NCI-H1417 (cell line): ENCODE measurements around the gene FURIN.
"Not testable (repeated sequence)": the region's sequence is repeated elsewhere in the genome, so short reads cannot be mapped to it uniquely, and the experiment has no call there.

Experiments
- DNase-seq, 3 experiments: peaks; one replicate each; lab custom pipeline; 2025; lab: John Stamatoyannopoulos, UW

Gene FURIN

GRCh38 chr15:90902040-90902839, 33.9 kb downstream of the FURIN start:
- peak; percentile 72 to 97 (median 87) for DNase-seq

GRCh38 chr15:90902840-90903732, 34.7 kb downstream of the FURIN start, which contains the start of gene MAN2A2:
Gene MAN2A2 (plus strand): TSS chr15:90903302. CDS start chr15:90904208, 906 bp downstream.
- peak; percentile 54 to 93 (median 86) for DNase-seq

- DNase-seq = peak in 2 of 3 experiments; percentile 52 to 73
These were observed 35.5 kb downstream of the FURIN start for GRCh38 chr15:90903733-90904536.

- DNase-seq = no peak
These were observed 36.4 kb downstream of the FURIN start for GRCh38 chr15:90904746-90905145.

GRCh38 chr15:90905306-90906180, 37.2 kb downstream of the FURIN start:
- no peak for DNase-seq

GRCh38 chr15:90906181-90906849, 37.9 kb downstream of the FURIN start:
- no peak for DNase-seq

DNA sequence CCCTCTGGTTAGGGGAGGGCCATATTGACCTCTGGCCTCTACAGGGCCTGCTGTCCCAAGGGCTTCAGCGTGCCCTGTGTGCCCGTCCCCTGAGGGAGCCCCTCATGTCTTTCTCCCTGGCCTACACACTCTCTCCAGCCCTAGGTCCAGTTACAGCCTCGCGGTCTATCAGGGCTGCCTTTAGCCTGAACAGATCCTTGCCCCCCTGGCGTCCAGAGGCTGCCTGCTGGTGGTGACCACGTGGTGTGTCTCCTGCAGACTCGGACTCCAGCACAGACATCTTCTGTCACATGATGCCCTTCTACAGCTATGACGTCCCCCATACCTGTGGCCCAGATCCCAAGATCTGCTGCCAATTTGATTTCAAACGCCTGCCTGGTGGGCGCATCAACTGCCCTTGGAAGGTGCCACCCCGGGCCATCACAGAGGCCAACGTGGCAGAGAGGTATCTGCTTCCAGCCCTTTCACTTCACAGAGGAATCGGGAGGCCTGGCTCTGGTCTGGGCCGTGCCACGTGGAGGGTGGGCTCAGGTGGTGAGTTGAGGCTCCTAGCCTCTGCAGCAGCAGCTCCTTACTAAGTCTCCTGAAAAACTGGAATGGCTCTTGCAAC, 38.8 kb downstream of the FURIN start:
- DNase-seq = no peak

GRCh38 chr15:90907838-90908507, 39.6 kb downstream of the FURIN start:
- no peak for DNase-seq

DNA sequence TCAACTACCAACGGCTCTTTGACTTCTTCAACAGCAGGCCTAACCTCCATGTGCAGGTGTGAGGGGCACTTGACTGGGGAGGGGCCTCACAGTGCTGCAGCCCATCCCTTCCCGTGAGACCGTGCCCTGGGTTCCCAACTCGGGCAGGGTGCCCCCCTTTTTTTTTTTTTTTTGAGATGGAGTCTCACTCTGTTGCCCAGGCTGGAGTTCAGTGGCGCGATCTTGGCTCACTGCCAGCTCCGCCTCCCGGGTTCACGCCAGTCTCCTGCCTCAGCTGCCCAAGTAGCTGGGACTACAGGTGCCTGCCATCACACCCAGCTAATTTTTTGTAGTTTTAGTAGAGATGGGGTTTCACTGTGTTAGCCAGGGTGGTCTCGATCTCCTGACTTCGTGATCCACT, 41.1 kb downstream of the FURIN start:
- not testable (repeated sequence) for DNase-seq

GRCh38 chr15:90909976-90910375, 41.6 kb downstream of the FURIN start:
- no peak for DNase-seq

- no peak for DNase-seq
These were observed 42.3 kb downstream of the FURIN start for GRCh38 chr15:90910441-90911301.

GRCh38 chr15:90911302-90911623, 42.9 kb downstream of the FURIN start:
- no peak for DNase-seq

GRCh38 chr15:90911906-90912769, 43.8 kb downstream of the FURIN start:
- no peak for DNase-seq

DNA sequence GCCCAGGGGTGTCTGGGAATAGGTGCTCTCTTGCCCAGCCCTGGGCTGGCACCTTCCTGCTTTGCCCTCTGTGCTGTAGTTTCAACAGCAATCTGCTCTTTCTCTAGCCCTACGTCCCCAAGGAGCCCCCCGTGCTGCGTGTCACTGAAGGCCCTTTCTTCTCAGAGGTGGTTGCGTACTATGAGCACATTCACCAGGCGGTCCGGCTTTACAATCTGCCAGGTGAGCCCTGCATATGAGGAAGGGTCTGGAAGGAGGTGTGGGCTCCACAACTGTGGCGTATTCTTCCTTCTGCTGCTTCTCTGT, 44.3 kb downstream of the FURIN start:
- no peak for DNase-seq

GRCh38 chr15:90913398-90913944, 45.1 kb downstream of the FURIN start:
- no peak for DNase-seq

DNA sequence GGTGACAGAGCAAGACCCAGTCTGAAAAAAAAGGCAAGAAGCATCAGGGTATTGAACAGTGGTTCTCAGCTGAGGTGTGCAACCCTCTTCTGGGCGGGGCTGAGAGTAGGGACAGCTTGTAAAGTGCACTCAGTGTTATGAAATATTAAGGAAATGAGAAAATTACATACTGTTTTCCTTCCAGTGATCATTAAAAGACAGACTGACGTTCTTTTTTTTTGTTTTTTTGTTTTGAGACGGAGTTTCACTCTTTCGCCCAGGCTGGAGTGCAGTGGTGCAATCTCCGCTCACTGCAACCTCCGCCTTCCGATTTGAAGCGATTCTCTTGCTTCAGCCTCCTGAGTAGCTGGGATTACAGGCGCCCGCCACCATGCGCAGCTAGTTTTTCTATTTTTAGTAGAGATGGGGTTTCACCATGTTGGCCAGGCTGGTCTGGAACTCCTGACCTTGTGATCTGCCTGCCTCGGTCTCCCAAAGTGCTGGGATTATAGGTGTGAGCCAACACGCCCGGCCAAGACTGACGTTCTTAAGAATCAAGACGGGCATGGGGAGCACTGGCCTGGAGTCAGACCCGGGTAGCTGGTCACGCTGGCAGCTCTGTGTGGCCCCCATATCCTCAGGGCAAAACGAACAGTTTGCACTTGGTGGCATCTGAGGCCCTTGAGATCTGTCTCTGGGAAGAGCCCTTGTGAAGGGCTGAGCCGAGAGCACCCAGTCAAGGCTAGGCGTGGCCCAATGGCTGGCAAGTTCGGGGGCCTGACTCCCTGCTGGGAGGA, 46.1 kb downstream of the FURIN start:
- no peak for DNase-seq
